Activated CD4-positive, alpha-beta T cell treated with anti-CD3 and anti-CD28 coated beads for 4 hours (primary cell): ENCODE data around the gene PDE6H.

Experiments
- DNase-seq, 2 donors: peaks; one replicate each; pipeline ENCODE4 v3.0.0-alpha.2; 2020

Gene PDE6H

GRCh38 chr12:14976658-14977057, 3.8 kb downstream of the PDE6H start:
- no peak for DNase-seq

GRCh38 chr12:14979468-14979867, 6.6 kb downstream of the PDE6H start:
- no peak for DNase-seq

GRCh38 chr12:14981049-14981448, 8.2 kb downstream of the PDE6H start:
- no peak for DNase-seq

- no peak for DNase-seq
These were observed 9.7 kb downstream of the PDE6H start for GRCh38 chr12:14982562-14982961.

- no peak for DNase-seq
These were observed 10.1 kb downstream of the PDE6H start for GRCh38 chr12:14982991-14983390.

GRCh38 chr12:14984036-14984435, 11.2 kb downstream of the PDE6H start:
- no peak for DNase-seq

GRCh38 chr12:14984766-14985285, 12.0 kb downstream of the PDE6H start:
- no peak for DNase-seq

- DNase-seq: no peak
These were observed 13.6 kb downstream of the PDE6H start for GRCh38 chr12:14986449-14986848.

GRCh38 chr12:14988035-14988434, 15.2 kb downstream of the PDE6H start:
- DNase-seq: no peak

- no peak for DNase-seq
These were observed 16.9 kb downstream of the PDE6H start for GRCh38 chr12:14989790-14990189.

GRCh38 chr12:14991069-14991468, 18.2 kb downstream of the PDE6H start:
- DNase-seq: no peak

GRCh38 chr12:14992673-14993072, 19.8 kb downstream of the PDE6H start:
- no peak for DNase-seq

GRCh38 chr12:14993117-14993516, 20.3 kb downstream of the PDE6H start:
- no peak for DNase-seq

- peak in 1 of 2 donors; percentile 8 for DNase-seq
These were observed 20.9 kb downstream of the PDE6H start for GRCh38 chr12:14993537-14994266.

GRCh38 chr12:14994610-14995009, 21.8 kb downstream of the PDE6H start:
- no peak for DNase-seq

- no peak for DNase-seq
These were observed 23.0 kb downstream of the PDE6H start for GRCh38 chr12:14995583-14996425.

- DNase-seq: no peak
These were observed 25.2 kb downstream of the PDE6H start for GRCh38 chr12:14997998-14998397.

- no peak for DNase-seq
These were observed 26.3 kb downstream of the PDE6H start for GRCh38 chr12:14999021-14999694.

GRCh38 chr12:14999695-15000365, 27.0 kb downstream of the PDE6H start:
- no peak for DNase-seq

- DNase-seq: no peak
These were observed 27.7 kb downstream of the PDE6H start for GRCh38 chr12:15000575-15000974.

GRCh38 chr12:15001733-15002382, 29.0 kb downstream of the PDE6H start:
- no peak for DNase-seq

GRCh38 chr12:15004421-15004820, 31.6 kb downstream of the PDE6H start:
- DNase-seq: no peak
